Measurements from ENCODE around the gene SLC25A42.

Gene SLC25A42

DNA sequence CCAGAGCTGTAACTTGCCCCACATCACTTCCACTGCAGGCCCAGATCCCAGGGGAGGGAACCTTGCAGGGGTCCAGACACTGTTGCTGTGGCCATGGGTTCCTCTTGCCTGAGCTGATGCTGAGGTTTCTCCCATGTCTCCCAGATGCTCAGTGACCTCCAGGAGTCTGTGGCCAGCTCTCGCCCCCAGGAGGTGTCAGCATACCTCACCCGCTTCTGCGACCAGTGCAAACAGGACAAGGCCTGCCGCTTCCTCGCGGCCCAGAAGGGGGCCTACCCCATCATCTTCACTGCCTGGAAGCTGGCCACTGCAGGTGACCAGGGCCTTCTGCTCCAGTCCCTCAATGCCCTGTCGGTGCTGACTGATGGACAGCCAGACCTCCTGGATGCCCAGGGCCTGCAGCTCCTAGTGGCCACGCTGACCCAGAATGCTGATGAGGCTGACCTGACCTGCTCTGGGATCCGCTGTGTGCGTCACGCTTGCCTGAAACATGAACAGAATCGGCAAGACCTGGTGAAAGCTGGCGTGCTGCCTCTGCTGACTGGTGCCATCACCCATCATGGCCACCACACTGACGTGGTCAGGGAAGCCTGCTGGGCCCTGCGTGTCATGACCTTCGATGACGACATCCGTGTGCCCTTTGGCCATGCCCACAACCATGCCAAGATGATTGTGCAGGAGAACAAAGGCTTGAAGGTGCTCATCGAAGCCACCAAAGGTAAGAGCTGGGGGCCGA is 12.1 kb upstream of the SLC25A42 start:
- DNase-seq = no peak

DNA sequence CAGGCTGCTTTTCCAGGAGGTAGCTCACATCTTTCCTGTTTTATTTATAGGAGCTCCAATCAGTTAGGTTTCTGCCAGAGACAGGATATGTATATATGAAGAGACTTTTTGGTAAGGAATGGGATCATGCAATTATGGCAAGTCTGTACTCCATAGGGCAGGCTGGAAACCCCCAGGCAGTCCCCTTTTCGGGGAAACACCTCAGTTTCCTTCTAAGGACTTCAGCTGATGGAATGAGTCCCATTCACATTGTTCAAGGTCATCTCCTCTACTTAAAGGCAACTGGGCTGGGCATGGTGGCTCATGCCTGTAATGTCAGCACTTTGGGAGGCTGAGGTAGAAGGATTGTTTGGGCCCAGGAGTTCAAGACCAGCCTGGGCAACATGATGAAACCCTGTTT is 10.9 kb upstream of the SLC25A42 start:
- DNase-seq = no peak

DNA sequence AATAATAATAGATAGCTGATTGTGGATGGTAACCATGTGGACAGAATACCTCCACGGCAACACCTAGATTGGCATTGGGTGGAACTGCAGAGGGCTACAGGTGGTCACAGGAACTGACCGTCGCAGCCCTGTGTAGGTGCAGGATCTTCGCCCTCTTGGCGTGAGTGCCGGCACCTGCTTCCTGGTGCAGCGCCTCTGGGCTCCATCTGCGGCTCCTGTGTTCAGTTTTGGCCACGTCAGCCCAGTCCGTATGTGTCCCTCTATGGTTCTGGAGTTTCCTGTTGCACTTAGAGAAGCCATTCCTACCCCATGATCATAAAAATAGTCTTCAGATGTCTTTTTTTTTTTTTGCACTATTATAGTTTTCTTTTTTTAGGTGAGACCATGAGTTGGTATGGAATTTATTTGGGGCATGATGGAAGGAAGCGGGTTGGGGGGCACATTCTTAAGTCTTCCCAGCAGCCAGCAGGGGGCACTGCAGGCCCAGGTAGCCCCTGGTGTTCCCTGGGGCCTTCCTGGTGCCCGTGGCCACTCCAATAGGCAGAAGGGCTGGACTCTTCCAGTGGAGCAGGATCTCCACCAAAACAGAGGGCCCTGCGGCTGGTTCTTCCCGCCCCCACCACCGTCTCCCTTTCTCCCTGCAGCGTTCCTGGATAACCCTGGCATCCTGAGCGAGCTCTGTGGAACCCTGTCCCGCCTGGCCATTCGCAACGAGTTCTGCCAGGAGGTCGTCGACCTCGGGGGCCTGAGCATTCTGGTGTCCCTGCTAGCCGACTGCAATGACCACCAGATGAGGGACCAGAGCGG is 10.1 kb upstream of the SLC25A42 start:
- DNase-seq = no peak

DNA sequence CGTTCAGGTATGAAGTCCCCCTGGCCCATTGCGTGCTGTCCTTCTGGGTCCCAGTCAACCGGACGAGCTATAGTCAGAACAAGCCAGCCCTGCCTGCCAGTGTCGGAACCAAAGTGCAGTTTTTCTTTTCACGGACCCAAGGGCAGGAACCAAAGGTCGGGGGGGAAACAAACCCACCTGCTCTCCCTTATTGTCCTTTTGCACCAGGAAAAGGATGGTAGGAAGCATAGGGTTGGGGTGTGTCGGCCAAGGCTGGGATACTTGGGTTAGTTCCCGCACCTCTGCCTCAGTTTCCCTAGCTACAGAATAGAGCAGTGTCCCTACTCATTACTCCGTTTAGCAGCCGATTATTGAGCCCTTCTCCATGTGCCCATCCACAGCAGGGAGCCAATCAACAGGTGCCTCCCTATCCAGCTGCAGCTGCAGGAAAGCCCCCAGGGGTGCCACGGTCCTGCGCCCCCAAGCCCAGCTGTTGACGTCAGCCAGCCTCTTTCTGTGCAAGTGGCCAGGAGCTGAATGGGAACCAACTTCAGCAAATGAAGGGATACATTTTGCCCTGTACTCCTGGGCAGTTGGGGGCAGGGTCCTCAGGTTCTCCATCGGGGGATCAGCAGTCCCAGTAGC is 9.4 kb upstream of the SLC25A42 start:
- no peak for DNase-seq

DNA sequence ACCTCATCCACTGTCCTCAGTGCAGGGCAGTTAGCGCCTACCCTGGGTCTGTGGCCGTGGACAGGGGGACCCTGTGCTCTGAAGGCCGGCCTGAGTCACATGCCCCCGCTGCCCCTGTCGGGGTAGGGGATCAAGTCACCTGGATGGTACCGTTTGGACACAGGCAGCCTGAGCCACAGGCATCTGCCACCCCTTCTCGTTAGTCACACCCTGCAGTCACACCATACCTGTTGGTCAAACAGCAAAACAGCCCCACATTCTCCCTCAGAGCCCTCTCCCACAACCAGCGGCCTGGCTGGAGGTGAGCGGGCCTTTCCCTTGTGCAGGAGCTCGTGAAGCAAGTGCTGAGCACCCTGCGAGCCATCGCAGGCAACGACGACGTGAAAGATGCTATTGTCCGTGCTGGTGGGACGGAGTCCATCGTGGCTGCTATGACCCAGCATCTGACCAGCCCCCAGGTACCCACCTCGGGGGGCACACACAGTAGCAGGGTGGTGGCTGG is 8.8 kb upstream of the SLC25A42 start:
- DNase-seq = no peak

DNA sequence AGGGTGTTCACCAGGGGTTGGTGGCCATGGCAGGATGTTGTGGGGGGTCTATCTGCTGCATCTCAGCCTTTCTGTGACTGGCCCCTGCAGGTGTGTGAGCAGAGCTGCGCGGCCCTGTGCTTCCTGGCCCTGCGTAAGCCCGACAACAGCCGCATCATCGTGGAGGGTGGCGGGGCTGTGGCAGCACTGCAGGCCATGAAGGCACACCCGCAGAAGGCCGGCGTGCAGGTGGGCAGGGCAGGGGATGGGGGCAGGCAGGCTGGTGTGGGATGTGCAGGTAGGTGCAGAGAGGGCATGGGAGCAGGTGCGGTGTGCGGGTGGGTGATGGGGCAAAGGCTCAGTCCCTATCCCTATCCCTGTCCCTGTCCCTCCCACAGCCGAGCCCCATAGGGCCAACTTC is 8.1 kb upstream of the SLC25A42 start:
- no peak for DNase-seq

DNA sequence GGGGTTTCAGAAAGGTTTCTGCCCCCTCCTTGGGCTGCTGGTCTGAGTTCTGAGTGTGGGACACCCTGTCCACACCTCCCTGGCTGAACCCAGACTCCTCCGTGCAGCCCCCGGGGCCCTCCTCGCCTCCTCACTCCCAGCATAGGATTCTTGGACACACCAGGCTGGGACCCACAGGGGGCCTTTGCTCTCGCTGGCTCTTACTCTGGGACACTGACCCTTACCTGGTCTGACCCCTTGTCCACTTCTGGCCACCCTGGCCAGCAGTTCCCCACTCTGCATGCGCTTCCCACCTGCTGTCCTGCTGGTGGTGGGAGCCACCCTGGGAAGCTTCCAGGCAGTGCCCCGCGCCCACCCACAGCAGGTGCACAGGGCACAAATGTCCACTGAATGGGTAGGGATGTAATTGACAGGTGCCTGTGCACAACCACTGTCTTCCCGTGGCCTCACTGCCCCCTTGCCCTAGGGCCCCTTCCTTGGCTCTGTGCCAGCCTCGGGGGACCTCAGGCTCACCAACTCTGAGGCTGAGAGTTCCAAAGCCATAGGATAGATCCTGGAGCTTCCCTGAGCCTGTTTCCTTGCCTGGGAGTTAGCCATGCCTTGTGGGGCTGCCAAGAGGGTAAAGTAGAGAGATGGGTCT is 7.0 kb upstream of the SLC25A42 start:
- DNase-seq = no peak

DNA sequence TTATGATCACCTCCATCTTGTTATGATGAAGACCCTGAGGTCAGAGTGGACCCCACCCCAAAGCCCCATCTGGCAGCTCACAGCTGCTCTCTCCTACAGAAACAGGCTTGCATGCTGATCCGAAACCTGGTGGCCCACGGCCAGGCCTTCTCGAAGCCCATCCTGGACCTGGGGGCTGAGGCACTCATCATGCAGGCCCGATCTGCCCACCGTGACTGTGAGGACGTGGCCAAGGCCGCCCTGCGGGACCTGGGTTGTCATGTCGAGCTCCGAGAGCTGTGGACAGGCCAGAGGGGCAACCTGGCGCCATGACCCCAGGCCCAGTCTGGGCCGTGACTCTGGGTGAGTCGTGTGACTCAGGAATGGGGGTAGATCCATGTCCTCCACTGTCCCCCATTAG is 6.5 kb upstream of the SLC25A42 start:
- DNase-seq = no peak

DNA sequence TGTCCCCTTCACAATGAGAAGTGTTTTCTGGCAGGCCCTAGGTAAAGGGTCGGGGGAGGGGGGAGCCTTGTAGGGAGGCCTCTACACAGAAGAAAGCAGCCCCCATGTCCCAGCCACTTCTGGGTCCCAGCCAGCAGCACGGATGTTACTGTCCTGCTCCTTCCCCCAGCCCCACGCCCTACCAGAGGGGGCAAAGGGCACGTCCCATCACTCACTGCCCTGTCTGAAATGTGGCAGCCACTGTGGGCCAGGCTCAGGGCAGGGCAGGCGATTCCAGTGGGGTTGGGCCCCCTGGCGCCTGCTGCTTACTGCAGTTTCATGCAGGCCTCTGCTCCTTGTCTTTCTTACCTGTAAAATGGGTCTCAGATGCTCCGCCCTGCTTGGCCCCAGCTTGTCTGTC is 6.1 kb upstream of the SLC25A42 start:
- DNase-seq = no peak

DNA sequence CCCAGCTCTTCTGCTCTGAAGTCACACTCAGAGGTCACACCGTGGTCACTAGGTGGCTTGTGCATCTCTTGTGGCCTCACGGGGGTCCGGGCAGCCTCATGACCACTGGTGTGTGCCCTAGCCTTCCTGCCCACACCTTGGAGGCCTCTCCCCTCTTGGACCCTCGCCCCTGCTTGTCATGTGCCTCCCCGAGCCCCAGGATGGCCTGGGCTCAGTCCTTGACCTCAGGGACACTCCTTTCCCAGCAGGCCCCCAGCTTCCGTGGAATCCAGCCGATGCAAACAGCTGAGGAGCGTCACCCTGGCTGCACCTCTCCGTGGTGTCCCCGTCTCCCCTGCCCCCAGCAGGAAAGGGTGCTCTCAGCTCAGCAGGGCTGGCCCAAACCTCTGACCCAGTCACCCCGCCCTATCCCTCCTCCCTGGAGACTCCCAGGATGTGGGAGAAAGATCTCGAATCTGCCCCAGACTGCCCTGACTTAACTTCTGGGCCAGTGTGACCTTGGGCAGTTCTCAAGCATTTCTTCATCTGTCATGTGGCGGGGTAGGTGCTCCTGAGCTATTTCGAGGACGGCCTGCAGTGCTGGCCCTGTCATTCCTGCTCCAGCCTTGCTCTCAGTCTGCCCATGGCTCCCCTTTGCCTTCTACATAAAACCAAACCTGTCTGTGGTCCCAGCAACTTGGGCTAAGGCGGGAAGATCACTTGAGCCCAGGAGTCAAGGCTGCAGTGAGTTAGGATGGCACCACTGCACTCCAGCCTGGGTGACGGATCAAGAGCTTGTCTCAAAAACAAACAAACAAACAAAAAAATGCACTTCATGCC is 4.6 kb upstream of the SLC25A42 start:
- DNase-seq = no peak

DNA sequence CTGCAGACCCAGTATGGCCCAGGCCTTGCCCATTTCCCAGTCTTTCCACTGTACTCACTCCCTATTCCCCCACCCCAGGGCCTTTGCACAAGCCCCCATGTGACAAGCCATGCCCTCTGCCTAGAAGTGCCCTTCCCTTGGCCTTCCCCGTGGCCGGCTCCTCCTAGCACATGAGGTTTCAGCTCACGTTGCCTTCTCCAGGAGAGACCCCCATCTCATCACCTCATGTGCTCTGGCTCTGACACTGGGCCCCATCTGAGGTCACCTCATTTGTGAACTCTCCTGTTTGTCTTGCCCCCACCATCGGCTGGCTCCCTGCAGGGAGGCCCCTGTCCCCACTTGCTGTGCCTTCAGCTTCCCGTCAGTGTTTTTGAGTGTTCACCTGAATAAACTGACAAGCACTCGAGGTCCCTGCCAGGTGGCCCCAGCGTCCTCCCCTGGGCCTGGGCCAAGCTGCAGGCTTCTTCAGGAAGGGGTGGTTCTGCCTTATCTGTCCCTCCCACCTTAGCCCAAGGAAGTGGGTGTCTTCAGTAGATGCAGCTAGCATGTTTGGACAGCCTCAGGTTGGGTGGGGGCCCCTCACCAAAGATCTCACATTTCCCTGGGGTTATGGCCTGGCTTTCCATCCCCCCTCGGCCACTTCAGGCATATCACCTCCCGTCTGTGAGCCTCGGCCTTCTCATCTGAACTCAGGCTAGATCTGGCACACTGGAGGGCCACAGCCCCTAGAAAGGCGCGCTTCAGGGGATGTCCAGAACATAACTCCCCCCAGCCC is 3.8 kb upstream of the SLC25A42 start:
- DNase-seq = no peak

DNA sequence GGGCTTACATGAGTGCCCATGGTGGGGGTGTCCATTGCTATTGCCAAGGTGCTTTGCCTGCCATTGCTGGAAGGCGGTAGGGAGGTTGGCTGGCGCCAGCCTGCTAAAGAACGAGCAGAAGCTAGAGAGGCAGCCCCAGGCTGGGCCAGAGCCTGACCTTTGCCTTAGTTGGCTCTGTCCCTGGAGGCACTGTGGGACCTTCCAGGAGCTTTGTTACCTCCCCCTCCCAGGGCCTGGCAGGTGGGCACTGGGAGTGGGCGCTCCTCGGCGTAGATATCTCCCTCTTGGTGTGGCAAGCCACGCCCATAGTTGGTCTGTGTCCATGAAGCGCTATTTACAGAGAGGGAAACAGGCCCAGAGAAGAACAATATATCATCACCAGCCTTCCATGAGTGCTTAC is 2.3 kb upstream of the SLC25A42 start:
- no peak for DNase-seq

DNA sequence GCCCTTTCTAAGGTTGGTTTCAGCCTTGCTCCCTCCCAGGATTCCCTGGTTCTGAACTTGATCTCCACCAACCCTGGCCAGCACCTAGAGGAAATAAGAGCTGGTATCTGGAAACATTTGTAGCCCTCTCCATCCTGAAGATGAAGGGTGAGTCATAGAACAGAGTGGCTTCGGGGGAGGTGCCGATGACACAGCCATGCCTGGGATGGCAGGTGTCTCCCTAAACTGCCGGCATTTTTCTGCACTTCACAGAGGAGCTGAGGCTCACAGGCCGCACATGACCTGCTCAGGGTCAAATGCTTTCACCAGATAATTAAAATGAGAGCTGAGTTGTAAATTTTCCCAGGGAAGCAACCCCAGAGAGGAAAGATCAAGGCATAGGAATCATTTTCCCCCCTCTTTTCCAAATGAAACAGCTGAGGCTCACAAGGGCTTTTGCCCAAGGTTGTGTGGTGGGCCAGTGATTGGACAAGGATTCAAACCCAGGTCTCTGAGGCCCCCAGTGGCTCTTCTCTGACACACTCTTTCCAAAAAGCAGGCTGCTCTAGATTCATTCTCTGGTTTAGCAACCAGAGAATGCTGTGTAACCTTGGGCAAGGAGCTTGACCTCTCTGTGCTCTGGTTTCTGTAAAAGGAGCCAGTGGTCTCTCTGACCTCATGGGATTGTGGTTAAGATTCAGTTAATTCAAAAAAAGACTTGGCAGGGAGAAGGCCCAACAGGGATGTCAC is 1.2 kb upstream of the SLC25A42 start:
- no peak for DNase-seq

DNA sequence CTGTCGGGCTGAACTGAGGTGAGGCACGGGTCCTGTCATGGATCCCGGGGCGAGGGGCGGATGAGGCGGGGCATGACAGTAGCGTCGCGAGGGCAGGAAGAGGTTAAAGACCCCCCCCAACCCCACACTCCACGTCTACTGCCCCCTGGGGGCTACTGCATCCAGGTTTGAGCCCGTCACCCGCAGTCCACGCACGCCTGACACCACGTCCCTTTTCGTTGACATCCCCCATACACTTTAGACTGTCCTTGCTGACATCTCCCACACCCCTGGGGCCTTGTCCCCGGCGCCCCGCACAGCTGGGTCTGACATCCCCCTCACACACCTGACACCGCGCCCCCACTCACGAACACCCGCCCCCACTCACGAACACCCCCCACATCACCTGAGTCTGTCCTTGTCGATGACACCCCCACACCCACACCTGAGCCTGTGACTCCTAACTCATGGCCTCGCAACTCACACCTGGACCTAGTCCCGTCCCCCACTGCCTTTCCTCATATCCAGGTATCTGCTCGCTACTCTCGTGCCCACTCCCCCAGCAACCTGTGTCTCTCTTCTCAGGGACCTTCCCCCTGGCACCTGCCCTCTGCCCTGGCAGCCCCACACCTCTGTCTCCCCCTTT is 416 bp downstream of the SLC25A42 start:
- DNase-seq = no peak

DNA sequence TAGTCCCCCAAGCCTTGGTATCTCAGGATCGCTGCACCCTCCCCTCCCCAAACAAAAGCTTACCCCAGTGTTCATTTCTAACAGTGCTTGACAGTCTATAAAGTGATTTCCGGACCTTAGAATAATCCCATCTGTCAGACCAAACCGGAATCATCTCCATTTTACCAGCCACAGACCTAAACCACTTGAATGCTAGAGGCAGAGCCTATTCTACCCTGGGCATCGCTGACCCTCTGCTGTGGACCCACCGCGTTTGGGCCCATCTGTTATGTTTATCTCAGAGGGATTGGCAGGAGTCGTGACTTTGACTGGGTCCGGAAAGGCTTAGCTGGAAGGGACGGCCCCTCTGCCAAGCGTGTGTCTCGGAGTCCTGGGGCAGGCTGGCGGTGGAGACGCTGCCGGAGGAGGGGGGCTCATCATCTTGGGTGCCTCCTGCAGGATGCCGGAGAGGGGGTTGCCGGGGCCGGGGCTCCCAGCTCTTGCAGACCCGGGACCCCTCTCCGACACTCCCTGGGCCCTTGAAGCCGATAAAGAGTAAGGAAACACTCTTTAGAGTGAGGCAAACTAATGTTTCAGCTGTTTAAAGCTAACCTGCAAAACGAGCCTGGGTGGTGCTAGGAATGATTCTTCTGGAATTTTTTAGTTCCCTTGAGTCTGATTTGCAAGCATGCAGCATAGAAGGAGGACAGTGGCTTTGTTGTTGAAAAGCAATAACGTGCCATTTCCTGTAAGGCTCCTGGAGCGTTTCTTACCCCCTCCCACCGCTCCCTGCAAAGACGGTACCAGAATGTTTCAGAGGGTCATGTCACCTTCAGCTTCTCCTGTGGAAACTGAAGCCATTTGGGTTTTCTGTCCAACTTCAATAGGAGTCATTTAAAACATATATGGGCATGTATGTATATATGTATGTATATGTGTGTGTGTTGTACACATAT is 1.3 kb downstream of the SLC25A42 start:
- no peak for DNase-seq

DNA sequence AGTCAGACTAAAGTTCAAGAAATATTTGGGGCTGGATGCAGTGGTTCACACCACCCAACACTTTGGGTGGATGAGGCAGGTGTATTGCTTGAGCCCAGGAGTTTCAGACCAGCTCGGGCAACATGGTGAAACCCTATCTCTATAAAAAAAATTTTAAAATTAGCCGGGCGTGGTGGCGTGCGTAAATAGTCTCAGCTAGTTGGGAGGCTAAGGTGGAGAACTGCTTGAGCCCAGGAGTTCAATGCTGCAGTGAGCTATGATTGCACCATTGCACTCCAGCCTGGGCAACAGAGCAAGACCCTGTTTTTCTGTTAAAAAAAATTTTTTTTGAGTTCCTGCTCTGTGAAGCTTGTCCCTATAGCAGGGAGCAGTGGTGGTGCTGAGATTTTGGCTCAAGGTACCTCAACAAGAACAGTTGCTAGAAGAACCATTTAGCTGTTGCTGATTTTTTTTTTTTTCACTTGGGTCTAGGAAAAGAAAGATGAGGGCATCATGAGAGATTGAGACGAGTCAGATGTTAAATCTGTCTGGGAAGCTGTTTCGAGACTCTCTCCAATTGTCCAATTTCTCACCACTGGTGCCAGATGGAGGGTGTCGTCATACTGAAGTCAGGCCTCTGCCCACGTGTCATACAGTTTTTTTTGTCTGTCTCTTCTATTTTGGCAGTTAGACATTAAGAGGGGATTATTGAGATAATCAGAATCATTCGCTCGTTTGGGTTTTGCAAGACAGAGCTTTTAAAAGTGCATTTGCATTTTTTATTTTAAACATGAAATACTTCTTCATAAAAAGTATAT is 3.7 kb downstream of the SLC25A42 start:
- DNase-seq = peak; percentile 50

DNA sequence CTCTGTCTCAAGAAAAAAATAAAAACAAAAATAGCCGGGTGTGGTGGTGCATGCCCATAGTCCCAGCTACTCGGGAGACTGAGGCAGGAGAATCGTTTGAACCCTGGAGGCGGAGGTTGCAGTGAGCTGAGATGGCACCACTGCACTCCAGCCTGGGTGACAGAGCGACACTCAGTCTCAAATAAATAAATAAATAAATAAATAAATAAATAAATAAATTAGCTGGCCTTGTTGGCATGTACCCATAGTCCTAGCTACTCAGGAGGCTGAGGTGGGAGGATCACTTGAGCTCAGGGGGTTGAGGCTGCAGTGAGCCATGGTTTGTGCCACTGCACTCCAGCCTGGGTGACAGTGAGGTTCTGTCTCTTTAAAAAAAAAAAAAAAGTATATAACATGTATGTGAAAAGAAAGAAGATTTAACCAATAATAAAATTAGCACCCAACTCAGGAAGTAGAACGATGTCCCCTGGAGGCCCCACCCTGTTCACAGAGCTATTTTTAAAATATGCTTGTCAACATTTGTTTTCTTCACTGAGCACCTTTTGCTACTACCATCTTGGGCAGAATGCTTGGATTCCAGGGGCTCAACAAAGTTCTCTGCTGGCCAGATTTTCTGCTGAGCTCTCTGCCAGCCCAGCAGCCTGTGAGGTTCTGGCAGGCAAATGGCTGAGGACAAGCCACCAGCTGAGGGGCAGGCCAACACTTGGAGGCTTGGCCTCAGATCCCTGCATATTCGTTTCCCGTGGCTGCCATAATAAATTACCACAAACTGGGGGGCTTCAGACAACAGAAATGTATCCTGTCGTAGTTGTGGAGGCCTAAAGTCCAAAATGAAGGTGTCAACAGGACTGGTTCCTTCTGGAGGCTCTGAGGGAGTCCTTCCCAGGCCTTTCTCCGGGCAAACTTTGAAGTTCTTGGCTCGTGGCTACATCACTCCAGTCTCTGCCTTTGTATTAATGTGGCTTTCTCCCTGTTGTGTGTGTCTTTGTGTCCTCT is 5.2 kb downstream of the SLC25A42 start:
- peak; percentile 9 for DNase-seq
